Measurements from ENCODE around the gene FRMD5. TPM values are rescaled to one million over a fixed set of nuclear protein-coding genes. Genes with fewer than 3 reads are reported as not detected.
A peak's percentile ranks its signal among the peaks of the same experiment; 100 is the strongest.

The FRMD5 gene
- total RNA-seq, 1 experiment from 2014 or later, result 3.9 TPM

DNA sequence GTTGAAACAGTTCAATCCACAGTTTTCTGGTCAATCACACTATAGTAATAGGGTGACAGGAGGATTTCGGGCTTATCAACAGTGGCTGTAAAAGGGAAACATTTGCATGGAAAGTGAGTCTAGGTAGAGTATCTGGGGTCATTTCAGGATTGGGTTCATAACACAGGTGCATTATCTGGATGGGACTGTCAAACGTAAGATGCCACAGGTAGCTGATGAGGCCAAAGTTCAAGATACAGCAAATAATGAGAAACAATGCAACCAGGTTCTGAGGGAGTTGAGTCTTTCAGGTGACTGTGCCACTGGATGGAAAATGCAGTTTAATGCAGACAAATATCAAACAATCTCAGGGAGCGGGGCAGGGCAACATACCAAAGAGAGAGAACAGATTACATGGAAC is 306.0 kb downstream of the FRMD5 start:
- no peak overlapping the region for H4K91ac ChIP-seq (ENCODE audit: insufficient read length, low read depth, low read length)
- no peaks in the 10 kb centered on the region for H4K20me1 ChIP-seq (ENCODE audit: control insufficient read depth, insufficient read depth, insufficient read length)
- H3K9me3 ChIP-seq (ENCODE audit: control insufficient read depth, low read depth, low read length), result no peaks in the 10 kb centered on the region
- no peak overlapping the region for H2AK5ac ChIP-seq (ENCODE audit: insufficient read length, low read length)
- H4K5ac ChIP-seq (ENCODE audit: insufficient read length, low read depth, low read length), result no peak overlapping the region
- no peaks in the 10 kb centered on the region for H3K79me1 ChIP-seq (ENCODE audit: insufficient read depth, low read depth, low read length, poor library complexity, severe bottlenecking)
- H2BK20ac ChIP-seq (ENCODE audit: low read depth, low read length, poor library complexity, severe bottlenecking), result no peak overlapping the region
- no peak overlapping the region for H3K4me2 ChIP-seq (ENCODE audit: insufficient read depth, insufficient read length, low read length)
- H3T11ph ChIP-seq (ENCODE audit: low read length), result no peak overlapping the region
- TF ChIP-seq, protein P1, sequence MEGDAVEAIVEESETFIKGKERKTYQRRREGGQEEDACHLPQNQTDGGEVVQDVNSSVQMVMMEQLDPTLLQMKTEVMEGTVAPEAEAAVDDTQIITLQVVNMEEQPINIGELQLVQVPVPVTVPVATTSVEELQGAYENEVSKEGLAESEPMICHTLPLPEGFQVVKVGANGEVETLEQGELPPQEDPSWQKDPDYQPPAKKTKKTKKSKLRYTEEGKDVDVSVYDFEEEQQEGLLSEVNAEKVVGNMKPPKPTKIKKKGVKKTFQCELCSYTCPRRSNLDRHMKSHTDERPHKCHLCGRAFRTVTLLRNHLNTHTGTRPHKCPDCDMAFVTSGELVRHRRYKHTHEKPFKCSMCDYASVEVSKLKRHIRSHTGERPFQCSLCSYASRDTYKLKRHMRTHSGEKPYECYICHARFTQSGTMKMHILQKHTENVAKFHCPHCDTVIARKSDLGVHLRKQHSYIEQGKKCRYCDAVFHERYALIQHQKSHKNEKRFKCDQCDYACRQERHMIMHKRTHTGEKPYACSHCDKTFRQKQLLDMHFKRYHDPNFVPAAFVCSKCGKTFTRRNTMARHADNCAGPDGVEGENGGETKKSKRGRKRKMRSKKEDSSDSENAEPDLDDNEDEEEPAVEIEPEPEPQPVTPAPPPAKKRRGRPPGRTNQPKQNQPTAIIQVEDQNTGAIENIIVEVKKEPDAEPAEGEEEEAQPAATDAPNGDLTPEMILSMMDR (conservative IDR thresholded peaks at IDR 0.05), result no peak
- H3K4me3 Mint-ChIP-seq, result no peak overlapping the region
- H3K23ac ChIP-seq (ENCODE audit: insufficient read length, low read depth, low read length), result no peak overlapping the region
- H2AFZ ChIP-seq (ENCODE audit: low read length), result no peak overlapping the region
- no peak overlapping the region for H3K18ac ChIP-seq (ENCODE audit: insufficient read length, low read depth, low read length)
- H3K4ac ChIP-seq (ENCODE audit: low read depth, low read length), result no peak overlapping the region
- H3K9me3 Mint-ChIP-seq, result no peaks in the 10 kb centered on the region
- H3K27ac Mint-ChIP-seq, result 0 out of 7 replicates have a peak overlapping the region, but pooled peaks of 1 of the 3 experiments have one; percentile 6
- H3K4me1 ChIP-seq (ENCODE audit: insufficient read depth, low read length), result no peaks in the 10 kb centered on the region; the same call in 1 of the 2 replicates
- H3K4me1 Mint-ChIP-seq, result peaks cover 5 to 7% of the 10 kb centered on the region in 2 experiments; a peak in 2 of 4 replicates
- H3K36me3 Mint-ChIP-seq (ENCODE audit: insufficient read depth in 1 of 3, low read depth in 3 of 3), result peaks cover 5 to 13% (median 6%) of the 10 kb centered on the region in 3 experiments; a peak in 5 of 7 replicates
- H2BK15ac ChIP-seq (ENCODE audit: low read depth, low read length), result no peak overlapping the region
- H2BK120ac ChIP-seq (ENCODE audit: low read depth, low read length, poor library complexity, severe bottlenecking), result no peak overlapping the region
- H2BK5ac ChIP-seq (ENCODE audit: insufficient read length, low read length), result no peak overlapping the region
- no peaks in the 10 kb centered on the region for H3K23me2 ChIP-seq (ENCODE audit: insufficient read length, low read depth, low read length, poor library complexity, severe bottlenecking)
- no peak overlapping the region for H4K8ac ChIP-seq (replicated peaks; ENCODE audit: insufficient read length, low read depth, low read length)
- no peak overlapping the region for H3K27ac ChIP-seq (ENCODE audit: insufficient read length, low read depth, low read length)
- no peaks in the 10 kb centered on the region for H3K79me2 ChIP-seq (ENCODE audit: insufficient read depth, low read length)
- H3K27me3 ChIP-seq (ENCODE audit: insufficient read depth, low read length), result no peaks in the 10 kb centered on the region
- H3K27me3 Mint-ChIP-seq (ENCODE audit: low read depth), result no peaks in the 10 kb centered on the region; the same call in 1 of the 2 replicates
- no peak for DNase-seq
- no peak overlapping the region for H3K9ac ChIP-seq (ENCODE audit: extremely low read depth, insufficient read length, low read length)
- H3K14ac ChIP-seq (ENCODE audit: insufficient read depth, low read length), result no peak overlapping the region
- no CpG with 5 or more reads among the region's 3 CpGs for WGBS (ENCODE audit: extremely low coverage, insufficient read length, low lambda C conversion rate)
- no peak overlapping the region for H3K56ac ChIP-seq (ENCODE audit: insufficient read length, low read depth, low read length)
- H2BK12ac ChIP-seq (ENCODE audit: insufficient read length, low read depth, low read length), result no peak overlapping the region
